ENCODE results near the gene HINFP.

Gene HINFP

DNA sequence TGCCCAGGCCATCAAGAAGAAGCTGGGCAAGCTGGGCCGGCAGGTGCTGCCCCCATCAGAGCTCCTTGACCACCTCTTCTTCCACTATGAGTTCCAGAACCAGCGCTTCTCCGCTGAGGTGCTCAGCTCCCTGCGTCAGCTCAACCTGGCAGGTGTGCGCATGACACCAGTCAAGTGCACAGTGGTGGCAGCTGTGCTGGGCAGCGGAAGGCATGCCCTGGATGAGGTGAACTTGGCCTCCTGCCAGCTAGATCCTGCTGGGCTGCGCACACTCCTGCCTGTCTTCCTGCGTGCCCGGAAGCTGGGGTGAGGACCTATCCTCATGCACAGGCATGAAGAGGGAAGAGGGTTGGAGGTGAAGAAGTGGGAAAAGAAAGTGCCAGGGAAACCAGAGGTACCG is 58.6 kb downstream of the HINFP start:
- no peak for TF ChIP-seq TCF12 (IDR thresholded peaks at IDR 0.05; ENCODE audit: low read depth)
- no peak for TF ChIP-seq RAD21 (IDR thresholded peaks at IDR 0.05; ENCODE audit: low read depth)
- no peak for TF ChIP-seq TAF1 (IDR thresholded peaks at IDR 0.05; ENCODE audit: low read depth)
- TF ChIP-seq EP300 (IDR thresholded peaks at IDR 0.05; ENCODE audit: borderline replicate concordance): no peak
- TF ChIP-seq, protein P1, sequence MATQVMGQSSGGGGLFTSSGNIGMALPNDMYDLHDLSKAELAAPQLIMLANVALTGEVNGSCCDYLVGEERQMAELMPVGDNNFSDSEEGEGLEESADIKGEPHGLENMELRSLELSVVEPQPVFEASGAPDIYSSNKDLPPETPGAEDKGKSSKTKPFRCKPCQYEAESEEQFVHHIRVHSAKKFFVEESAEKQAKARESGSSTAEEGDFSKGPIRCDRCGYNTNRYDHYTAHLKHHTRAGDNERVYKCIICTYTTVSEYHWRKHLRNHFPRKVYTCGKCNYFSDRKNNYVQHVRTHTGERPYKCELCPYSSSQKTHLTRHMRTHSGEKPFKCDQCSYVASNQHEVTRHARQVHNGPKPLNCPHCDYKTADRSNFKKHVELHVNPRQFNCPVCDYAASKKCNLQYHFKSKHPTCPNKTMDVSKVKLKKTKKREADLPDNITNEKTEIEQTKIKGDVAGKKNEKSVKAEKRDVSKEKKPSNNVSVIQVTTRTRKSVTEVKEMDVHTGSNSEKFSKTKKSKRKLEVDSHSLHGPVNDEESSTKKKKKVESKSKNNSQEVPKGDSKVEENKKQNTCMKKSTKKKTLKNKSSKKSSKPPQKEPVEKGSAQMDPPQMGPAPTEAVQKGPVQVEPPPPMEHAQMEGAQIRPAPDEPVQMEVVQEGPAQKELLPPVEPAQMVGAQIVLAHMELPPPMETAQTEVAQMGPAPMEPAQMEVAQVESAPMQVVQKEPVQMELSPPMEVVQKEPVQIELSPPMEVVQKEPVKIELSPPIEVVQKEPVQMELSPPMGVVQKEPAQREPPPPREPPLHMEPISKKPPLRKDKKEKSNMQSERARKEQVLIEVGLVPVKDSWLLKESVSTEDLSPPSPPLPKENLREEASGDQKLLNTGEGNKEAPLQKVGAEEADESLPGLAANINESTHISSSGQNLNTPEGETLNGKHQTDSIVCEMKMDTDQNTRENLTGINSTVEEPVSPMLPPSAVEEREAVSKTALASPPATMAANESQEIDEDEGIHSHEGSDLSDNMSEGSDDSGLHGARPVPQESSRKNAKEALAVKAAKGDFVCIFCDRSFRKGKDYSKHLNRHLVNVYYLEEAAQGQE (IDR thresholded peaks at IDR 0.05; ENCODE audit: low read depth): no peak
- TF ChIP-seq EGR1 (IDR thresholded peaks at IDR 0.05): no peak
- TF ChIP-seq TEAD4 (IDR thresholded peaks at IDR 0.05): no peak
- no peak for TF ChIP-seq CREB1 (IDR thresholded peaks at IDR 0.05; ENCODE audit: low read depth)
- TF ChIP-seq NFIC (IDR thresholded peaks at IDR 0.05): peak; percentile 69

DNA sequence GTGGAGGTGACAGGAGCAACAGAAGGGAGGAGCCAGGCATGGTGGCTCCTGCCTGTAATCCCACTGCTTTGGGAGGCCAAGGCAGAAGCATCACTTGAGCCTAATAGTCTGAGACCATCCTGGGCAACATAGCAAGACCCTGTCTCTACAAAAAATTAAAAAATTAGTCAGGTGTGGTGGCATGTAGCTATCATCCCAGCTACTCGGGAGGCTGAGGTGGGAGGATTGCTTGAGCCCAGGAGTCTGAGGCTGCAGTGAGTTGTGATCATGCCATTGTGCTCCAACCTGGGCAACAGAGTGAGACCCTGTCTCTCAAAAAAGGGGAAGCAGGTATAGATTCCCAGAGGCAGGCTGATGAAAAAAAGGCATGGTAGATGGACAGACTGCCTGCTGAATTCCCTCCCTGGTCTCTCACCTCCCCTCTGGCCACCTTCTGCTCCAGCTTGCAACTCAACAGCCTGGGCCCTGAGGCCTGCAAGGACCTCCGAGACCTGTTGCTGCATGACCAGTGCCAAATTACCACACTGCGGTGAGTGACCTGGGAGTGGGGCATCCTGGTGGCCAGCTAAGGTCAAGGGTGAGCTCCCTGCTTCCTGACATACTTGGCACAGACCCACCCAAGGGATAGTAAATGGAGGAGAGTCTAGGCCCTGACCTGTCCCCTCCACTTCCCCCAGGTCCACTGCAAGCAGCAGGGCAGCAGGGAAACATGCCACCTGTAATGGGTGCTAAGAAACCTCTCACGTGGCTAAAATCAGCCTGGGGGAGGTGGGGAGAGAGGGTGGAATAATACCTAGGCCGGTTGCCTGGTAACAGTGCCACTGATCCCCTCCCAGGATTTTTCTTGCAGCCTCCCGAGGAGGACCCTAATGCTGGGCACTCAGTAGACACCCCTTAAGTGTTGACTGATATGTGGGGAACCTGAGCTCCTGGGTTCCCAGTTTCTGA is 59.6 kb downstream of the HINFP start:
- TF ChIP-seq ZBTB7A (IDR thresholded peaks at IDR 0.05; ENCODE audit: low read depth) (no peak), EGR1 (IDR thresholded peaks at IDR 0.05) (no peak), FOXM1 (IDR thresholded peaks at IDR 0.05; ENCODE audit: borderline replicate concordance, low read depth) (no peak), NFIC (IDR thresholded peaks at IDR 0.05) (no peak), CREB1 (IDR thresholded peaks at IDR 0.05; ENCODE audit: low read depth) (no peak), RAD21 (IDR thresholded peaks at IDR 0.05; ENCODE audit: low read depth) (no peak), CEBPB (IDR thresholded peaks at IDR 0.05) (no peak)
- TF ChIP-seq, protein P2, sequence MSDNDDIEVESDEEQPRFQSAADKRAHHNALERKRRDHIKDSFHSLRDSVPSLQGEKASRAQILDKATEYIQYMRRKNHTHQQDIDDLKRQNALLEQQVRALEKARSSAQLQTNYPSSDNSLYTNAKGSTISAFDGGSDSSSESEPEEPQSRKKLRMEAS (IDR thresholded peaks at IDR 0.05): no peak
- TF ChIP-seq, protein P1 (IDR thresholded peaks at IDR 0.05; ENCODE audit: low read depth): no peak
- TF ChIP-seq, protein P3, sequence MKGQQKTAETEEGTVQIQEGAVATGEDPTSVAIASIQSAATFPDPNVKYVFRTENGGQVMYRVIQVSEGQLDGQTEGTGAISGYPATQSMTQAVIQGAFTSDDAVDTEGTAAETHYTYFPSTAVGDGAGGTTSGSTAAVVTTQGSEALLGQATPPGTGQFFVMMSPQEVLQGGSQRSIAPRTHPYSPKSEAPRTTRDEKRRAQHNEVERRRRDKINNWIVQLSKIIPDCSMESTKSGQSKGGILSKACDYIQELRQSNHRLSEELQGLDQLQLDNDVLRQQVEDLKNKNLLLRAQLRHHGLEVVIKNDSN (IDR thresholded peaks at IDR 0.05): no peak

DNA sequence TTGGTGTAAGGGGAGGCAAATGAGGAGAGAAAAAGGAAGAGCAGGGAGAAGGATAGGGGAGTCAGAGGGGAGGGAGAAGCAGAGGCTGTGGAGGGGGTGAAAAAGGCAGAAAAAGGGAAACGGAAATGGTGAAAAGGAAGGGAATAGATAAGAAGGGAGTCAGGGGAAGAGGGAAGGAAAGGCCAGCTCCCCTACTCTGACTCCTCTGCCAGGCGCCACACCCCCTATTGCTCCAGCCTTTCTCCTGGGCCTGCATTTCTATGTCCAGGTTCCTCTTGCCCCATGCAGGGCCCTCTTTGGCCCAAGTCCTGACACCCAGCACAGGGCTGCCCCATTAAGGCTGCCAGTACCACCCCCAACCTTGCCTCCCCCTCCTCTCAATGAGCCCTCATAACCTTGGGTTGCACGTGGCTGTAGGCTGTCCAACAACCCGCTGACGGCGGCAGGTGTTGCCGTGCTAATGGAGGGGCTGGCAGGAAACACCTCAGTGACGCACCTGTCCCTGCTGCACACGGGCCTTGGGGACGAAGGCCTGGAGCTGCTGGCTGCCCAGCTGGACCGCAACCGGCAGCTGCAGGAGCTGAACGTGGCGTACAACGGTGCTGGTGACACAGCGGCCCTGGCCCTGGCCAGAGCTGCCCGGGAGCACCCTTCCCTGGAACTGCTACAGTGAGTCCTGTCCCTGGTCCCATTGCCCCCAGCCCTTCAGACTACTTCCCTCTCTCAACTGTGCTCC is 60.5 kb downstream of the HINFP start:
- TF ChIP-seq CEBPB (IDR thresholded peaks at IDR 0.05) (no peak), TEAD4 (IDR thresholded peaks at IDR 0.05) (no peak), RAD21 (IDR thresholded peaks at IDR 0.05; ENCODE audit: low read depth) (no peak)
- TF ChIP-seq, protein P2 (IDR thresholded peaks at IDR 0.05): no peak
- TF ChIP-seq, protein P3 (IDR thresholded peaks at IDR 0.05): no peak
